DND-41 (cell line): ENCODE results near the gene MEMO1.

Experiments
- EZH2 ChIP-seq: IDR thresholded peaks from 3 replicates; pipeline ENCODE4 v1.6.1; 2012; ENCODE audit warnings: borderline replicate concordance, low read depth, mild to moderate bottlenecking, moderate library complexity, low read length, inconsistent platforms; ENCODE audit not compliant: severe bottlenecking
- TF ChIP-seq, protein P1 (sequence below): IDR thresholded peaks from 2 replicates; pipeline ENCODE4 v1.5.1; 2012; ENCODE audit warnings: borderline replicate concordance, low read length, moderate library complexity, mild to moderate bottlenecking; ENCODE audit not compliant: poor library complexity, severe bottlenecking; ENCODE audit errors: extremely low read depth

- TF ChIP-seq, protein P1, sequence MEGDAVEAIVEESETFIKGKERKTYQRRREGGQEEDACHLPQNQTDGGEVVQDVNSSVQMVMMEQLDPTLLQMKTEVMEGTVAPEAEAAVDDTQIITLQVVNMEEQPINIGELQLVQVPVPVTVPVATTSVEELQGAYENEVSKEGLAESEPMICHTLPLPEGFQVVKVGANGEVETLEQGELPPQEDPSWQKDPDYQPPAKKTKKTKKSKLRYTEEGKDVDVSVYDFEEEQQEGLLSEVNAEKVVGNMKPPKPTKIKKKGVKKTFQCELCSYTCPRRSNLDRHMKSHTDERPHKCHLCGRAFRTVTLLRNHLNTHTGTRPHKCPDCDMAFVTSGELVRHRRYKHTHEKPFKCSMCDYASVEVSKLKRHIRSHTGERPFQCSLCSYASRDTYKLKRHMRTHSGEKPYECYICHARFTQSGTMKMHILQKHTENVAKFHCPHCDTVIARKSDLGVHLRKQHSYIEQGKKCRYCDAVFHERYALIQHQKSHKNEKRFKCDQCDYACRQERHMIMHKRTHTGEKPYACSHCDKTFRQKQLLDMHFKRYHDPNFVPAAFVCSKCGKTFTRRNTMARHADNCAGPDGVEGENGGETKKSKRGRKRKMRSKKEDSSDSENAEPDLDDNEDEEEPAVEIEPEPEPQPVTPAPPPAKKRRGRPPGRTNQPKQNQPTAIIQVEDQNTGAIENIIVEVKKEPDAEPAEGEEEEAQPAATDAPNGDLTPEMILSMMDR: no peak
- no peak for TF ChIP-seq EZH2
Observed at GRCh38 chr2:32010670-32011484, at the start of gene MEMO1.
